ENCODE measurements around the gene SMOC1.

The SMOC1 gene

GRCh38 chr14:69853774-69854173 lies 25.4 kb upstream of the SMOC1 start:
- H3K9ac ChIP-seq (ENCODE audit: insufficient read length, low read depth), result no peak overlapping the region
- TF ChIP-seq YY1 (IDR thresholded peaks at IDR 0.05; ENCODE audit: insufficient read depth, insufficient read length), result no peak
- TF ChIP-seq ZNF274 (IDR thresholded peaks at IDR 0.05; ENCODE audit: low read depth, low read length), result no peak
- TF ChIP-seq SUZ12 (IDR thresholded peaks at IDR 0.05; ENCODE audit: extremely low read depth, insufficient read depth, insufficient read length), result no peak
- no peak overlapping the region for H3K4me3 ChIP-seq (ENCODE audit: insufficient read length, low read depth)
- H3K36me3 ChIP-seq (ENCODE audit: insufficient read depth, insufficient read length, low read length), result no peaks in the 10 kb centered on the region
- H3K4me1 ChIP-seq (ENCODE audit: insufficient read depth, insufficient read length), result no peaks in the 10 kb centered on the region
- no peaks in the 10 kb centered on the region for H3K9me3 ChIP-seq (ENCODE audit: insufficient read depth, low read length)
- DNase-seq (ENCODE audit: low read depth, low spot score), result no peak
- no peaks in the 10 kb centered on the region for H3K27me3 ChIP-seq (ENCODE audit: insufficient read depth, insufficient read length)

- no peak for DNase-seq (ENCODE audit: low read depth, low spot score)
- Histone ChIP-seq H3K9ac (ENCODE audit: insufficient read length, low read depth) (no peak overlapping the region), H3K9me3 (ENCODE audit: insufficient read depth, low read length) (no peaks in the 10 kb centered on the region), H3K36me3 (ENCODE audit: insufficient read depth, insufficient read length, low read length) (no peaks in the 10 kb centered on the region), H3K4me1 (ENCODE audit: insufficient read depth, insufficient read length) (no peaks in the 10 kb centered on the region), H3K27me3 (ENCODE audit: insufficient read depth, insufficient read length) (no peaks in the 10 kb centered on the region), H3K4me3 (ENCODE audit: insufficient read length, low read depth) (no peak overlapping the region)
- TF ChIP-seq ZNF274 (IDR thresholded peaks at IDR 0.05; ENCODE audit: low read depth, low read length), result no peak
- TF ChIP-seq YY1 (IDR thresholded peaks at IDR 0.05; ENCODE audit: insufficient read depth, insufficient read length), result no peak
- TF ChIP-seq SUZ12 (IDR thresholded peaks at IDR 0.05; ENCODE audit: extremely low read depth, insufficient read depth, insufficient read length), result no peak
Measured at GRCh38 chr14:69854598-69854997, 24.6 kb upstream of the SMOC1 start.

- no peak for TF ChIP-seq YY1 (IDR thresholded peaks at IDR 0.05; ENCODE audit: insufficient read depth, insufficient read length)
- Histone ChIP-seq H3K4me3 (ENCODE audit: insufficient read length, low read depth) (no peak overlapping the region), H3K4me1 (ENCODE audit: insufficient read depth, insufficient read length) (no peaks in the 10 kb centered on the region), H3K9ac (ENCODE audit: insufficient read length, low read depth) (no peak overlapping the region), H3K27me3 (ENCODE audit: insufficient read depth, insufficient read length) (no peaks in the 10 kb centered on the region), H3K36me3 (ENCODE audit: insufficient read depth, insufficient read length, low read length) (no peaks in the 10 kb centered on the region), H3K9me3 (ENCODE audit: insufficient read depth, low read length) (no peaks in the 10 kb centered on the region)
- no peak for DNase-seq (ENCODE audit: low read depth, low spot score)
Measured at GRCh38 chr14:69855180-69855832, 23.9 kb upstream of the SMOC1 start.

- peaks cover 2% of the 10 kb centered on the region for H3K4me1 ChIP-seq (ENCODE audit: insufficient read depth, insufficient read length)
- DNase-seq (ENCODE audit: low read depth, low spot score), result no peak
- H3K9me3 ChIP-seq (ENCODE audit: insufficient read depth, low read length), result no peaks in the 10 kb centered on the region
- no peak for TF ChIP-seq YY1 (IDR thresholded peaks at IDR 0.05; ENCODE audit: insufficient read depth, insufficient read length)
- no peak for TF ChIP-seq SUZ12 (IDR thresholded peaks at IDR 0.05; ENCODE audit: extremely low read depth, insufficient read depth, insufficient read length)
- no peak for TF ChIP-seq ZNF274 (IDR thresholded peaks at IDR 0.05; ENCODE audit: low read depth, low read length)
- H3K27me3 ChIP-seq (ENCODE audit: insufficient read depth, insufficient read length), result no peaks in the 10 kb centered on the region
- H3K9ac ChIP-seq (ENCODE audit: insufficient read length, low read depth), result no peak overlapping the region
- no peaks in the 10 kb centered on the region for H3K36me3 ChIP-seq (ENCODE audit: insufficient read depth, insufficient read length, low read length)
- H3K4me3 ChIP-seq (ENCODE audit: insufficient read length, low read depth), result no peak overlapping the region
Measured at GRCh38 chr14:69858801-69859200, 20.4 kb upstream of the SMOC1 start.

GRCh38 chr14:69859591-69859990 lies 19.6 kb upstream of the SMOC1 start:
- no peaks in the 10 kb centered on the region; the same call in 1 of the 2 replicates for H3K9me3 ChIP-seq (ENCODE audit: insufficient read depth, low read length)
- no peaks in the 10 kb centered on the region for H3K36me3 ChIP-seq (ENCODE audit: insufficient read depth, insufficient read length, low read length)
- no peak for DNase-seq (ENCODE audit: low read depth, low spot score)
- no peak overlapping the region for H3K9ac ChIP-seq (ENCODE audit: insufficient read length, low read depth)
- no peak for TF ChIP-seq ZNF274 (IDR thresholded peaks at IDR 0.05; ENCODE audit: low read depth, low read length)
- TF ChIP-seq YY1 (IDR thresholded peaks at IDR 0.05; ENCODE audit: insufficient read depth, insufficient read length), result no peak
- TF ChIP-seq SUZ12 (IDR thresholded peaks at IDR 0.05; ENCODE audit: extremely low read depth, insufficient read depth, insufficient read length), result no peak
- no peaks in the 10 kb centered on the region for H3K27me3 ChIP-seq (ENCODE audit: insufficient read depth, insufficient read length)
- no peak overlapping the region for H3K4me3 ChIP-seq (ENCODE audit: insufficient read length, low read depth)
- H3K4me1 ChIP-seq (ENCODE audit: insufficient read depth, insufficient read length), result peaks cover 2% of the 10 kb centered on the region

GRCh38 chr14:69860221-69860620 lies 19.0 kb upstream of the SMOC1 start:
- H3K36me3 ChIP-seq (ENCODE audit: insufficient read depth, insufficient read length, low read length), result no peaks in the 10 kb centered on the region
- TF ChIP-seq YY1 (IDR thresholded peaks at IDR 0.05; ENCODE audit: insufficient read depth, insufficient read length) (no peak), ZNF274 (IDR thresholded peaks at IDR 0.05; ENCODE audit: low read depth, low read length) (no peak), SUZ12 (IDR thresholded peaks at IDR 0.05; ENCODE audit: extremely low read depth, insufficient read depth, insufficient read length) (no peak)
- H3K27me3 ChIP-seq (ENCODE audit: insufficient read depth, insufficient read length), result no peaks in the 10 kb centered on the region
- DNase-seq (ENCODE audit: low read depth, low spot score), result no peak
- no peaks in the 10 kb centered on the region; the same call in 1 of the 2 replicates for H3K9me3 ChIP-seq (ENCODE audit: insufficient read depth, low read length)
- no peak overlapping the region for H3K4me3 ChIP-seq (ENCODE audit: insufficient read length, low read depth)
- H3K9ac ChIP-seq (ENCODE audit: insufficient read length, low read depth), result no peak overlapping the region
- peaks cover 2% of the 10 kb centered on the region for H3K4me1 ChIP-seq (ENCODE audit: insufficient read depth, insufficient read length)

GRCh38 chr14:69861025-69861569 lies 18.1 kb upstream of the SMOC1 start:
- Histone ChIP-seq H3K27me3 (ENCODE audit: insufficient read depth, insufficient read length) (no peaks in the 10 kb centered on the region), H3K36me3 (ENCODE audit: insufficient read depth, insufficient read length, low read length) (no peaks in the 10 kb centered on the region), H3K4me1 (ENCODE audit: insufficient read depth, insufficient read length) (peaks cover 2% of the 10 kb centered on the region), H3K4me3 (ENCODE audit: insufficient read length, low read depth) (no peak overlapping the region), H3K9ac (ENCODE audit: insufficient read length, low read depth) (no peak overlapping the region), H3K9me3 (ENCODE audit: insufficient read depth, low read length) (no peaks in the 10 kb centered on the region; the same call in 1 of the 2 replicates)
- no peak for DNase-seq (ENCODE audit: low read depth, low spot score)
- TF ChIP-seq ZNF274 (IDR thresholded peaks at IDR 0.05; ENCODE audit: low read depth, low read length), result no peak
- TF ChIP-seq YY1 (IDR thresholded peaks at IDR 0.05; ENCODE audit: insufficient read depth, insufficient read length), result no peak
- no peak for TF ChIP-seq SUZ12 (IDR thresholded peaks at IDR 0.05; ENCODE audit: extremely low read depth, insufficient read depth, insufficient read length)
